H9 (cell line): ENCODE results near the gene UTP3. TPM values are rescaled to one million over a fixed set of nuclear protein-coding genes. Genes with fewer than 3 reads are reported as not detected.
"Not testable (repeated sequence)": the region's sequence is repeated elsewhere in the genome, so short reads cannot be mapped to it uniquely, and the experiment has no call there.

Experiments used
- DNase-seq: peaks from one replicate; pipeline ENCODE4 v3.0.0-alpha.2; 2017
- H2AFZ ChIP-seq: one replicate; pipeline ENCODE4 v1.6.1; 2013; ENCODE audit warnings: mild to moderate bottlenecking, low read length, control low read depth, moderate library complexity
- H2AK5ac ChIP-seq: 2 replicates; pipeline ENCODE4 v1.6.1; 2013; ENCODE audit warnings: low read length, control low read depth, mixed read lengths; ENCODE audit not compliant: insufficient read length
- H2BK120ac ChIP-seq: one replicate; pipeline ENCODE4 v1.6.1; 2013; ENCODE audit warnings: low read depth, mild to moderate bottlenecking, low read length, control low read depth, inconsistent platforms; ENCODE audit not compliant: poor library complexity, severe bottlenecking
- H2BK12ac ChIP-seq: 2 replicates; pipeline ENCODE4 v1.6.1; 2013; ENCODE audit warnings: low read length, control low read depth, mixed read lengths, low read depth; ENCODE audit not compliant: insufficient read length
- H2BK15ac ChIP-seq: 2 replicates; pipeline ENCODE4 v1.6.1; 2013; ENCODE audit warnings: low read depth, low read length, control low read depth
- H2BK20ac ChIP-seq: one replicate; pipeline ENCODE4 v1.6.1; 2013; ENCODE audit warnings: low read depth, mild to moderate bottlenecking, low read length, control low read depth, inconsistent platforms; ENCODE audit not compliant: poor library complexity, severe bottlenecking
- H2BK5ac ChIP-seq: 2 replicates; pipeline ENCODE4 v1.6.1; 2013; ENCODE audit warnings: low read length, control low read depth, mixed read lengths; ENCODE audit not compliant: insufficient read length
- H3K14ac ChIP-seq: 2 replicates; pipeline ENCODE4 v1.6.1; 2013; ENCODE audit warnings: low read length, control low read depth; ENCODE audit not compliant: insufficient read depth
- H3K18ac ChIP-seq: 2 replicates; pipeline ENCODE4 v1.6.1; 2013; ENCODE audit warnings: low read depth, mild to moderate bottlenecking, mixed read lengths, low read length, control low read depth; ENCODE audit not compliant: insufficient read length
- H3K23ac ChIP-seq: 2 replicates; pipeline ENCODE4 v1.6.1; 2013; ENCODE audit warnings: low read length, control low read depth, mixed read lengths, low read depth; ENCODE audit not compliant: insufficient read length
- H3K23me2 ChIP-seq: 2 replicates; pipeline ENCODE4 v1.6.1; 2013; ENCODE audit warnings: low read depth, mild to moderate bottlenecking, mixed read lengths, low read length, control low read depth; ENCODE audit not compliant: insufficient read length, poor library complexity, severe bottlenecking
- H3K27ac ChIP-seq: 2 replicates; pipeline ENCODE4 v1.5.1; 2013; ENCODE audit warnings: low read length, control low read depth, mixed read lengths, low read depth; ENCODE audit not compliant: insufficient read length
- H3K27me3 ChIP-seq: 2 replicates; pipeline ENCODE4 v1.6.1; 2013; ENCODE audit warnings: low read length, control low read depth, inconsistent platforms; ENCODE audit not compliant: insufficient read depth
- H3K4ac ChIP-seq: 2 replicates; pipeline ENCODE4 v1.6.1; 2013; ENCODE audit warnings: low read depth, mild to moderate bottlenecking, control low read depth, inconsistent platforms, low read length, moderate library complexity
- H3K4me1 ChIP-seq: 2 replicates; pipeline ENCODE4 v1.6.1; 2013; ENCODE audit warnings: low read length, control low read depth, inconsistent platforms; ENCODE audit not compliant: insufficient read depth
- H3K4me2 ChIP-seq: 2 replicates; pipeline ENCODE4 v1.6.1; 2013; ENCODE audit warnings: low read length, control low read depth, mixed read lengths; ENCODE audit not compliant: insufficient read length, insufficient read depth
- H3K56ac ChIP-seq: 2 replicates; pipeline ENCODE4 v1.6.1; 2013; ENCODE audit warnings: low read depth, mild to moderate bottlenecking, mixed read lengths, low read length, control low read depth; ENCODE audit not compliant: insufficient read length
- H3K79me1 ChIP-seq: 2 replicates; pipeline ENCODE4 v1.6.1; 2013; ENCODE audit warnings: low read depth, mild to moderate bottlenecking, moderate library complexity, low read length, control low read depth, inconsistent platforms; ENCODE audit not compliant: insufficient read depth, poor library complexity, severe bottlenecking
- H3K79me2 ChIP-seq: 2 replicates; pipeline ENCODE4 v1.6.1; 2013; ENCODE audit warnings: low read length, control low read depth, inconsistent platforms; ENCODE audit not compliant: insufficient read depth
- H3K9ac ChIP-seq: 2 replicates; pipeline ENCODE4 v1.6.1; 2013; ENCODE audit warnings: low read length, control low read depth, mixed read lengths; ENCODE audit not compliant: insufficient read length; ENCODE audit errors: extremely low read depth
- H3K9me3 ChIP-seq: one replicate; pipeline ENCODE4 v1.6.1; 2013; ENCODE audit warnings: low read depth, low read length, inconsistent platforms; ENCODE audit not compliant: control insufficient read depth
- H3T11ph ChIP-seq: one replicate; pipeline ENCODE4 v1.6.1; 2013; ENCODE audit warnings: mild to moderate bottlenecking, low read length, control low read depth, inconsistent platforms
- H4K20me1 ChIP-seq: one replicate; pipeline ENCODE4 v1.6.1; 2013; ENCODE audit not compliant: control insufficient read depth, insufficient read length, insufficient read depth
- H4K5ac ChIP-seq: 2 replicates; pipeline ENCODE4 v1.6.1; 2013; ENCODE audit warnings: low read depth, mild to moderate bottlenecking, mixed read lengths, low read length, control low read depth; ENCODE audit not compliant: insufficient read length
- H4K8ac ChIP-seq: replicated peaks from 2 replicates; pipeline ENCODE4 v1.6.1; 2013; ENCODE audit warnings: low read length, control low read depth, mixed read lengths, low read depth; ENCODE audit not compliant: insufficient read length
- H4K91ac ChIP-seq: 2 replicates; pipeline ENCODE4 v1.6.1; 2013; ENCODE audit warnings: low read depth, mild to moderate bottlenecking, moderate library complexity, mixed read lengths, low read length, control low read depth; ENCODE audit not compliant: insufficient read length
- H3K27ac Mint-ChIP-seq, 3 experiments: 2 replicates in 2 of 3; 3 replicates in 1 of 3; pipeline ENCODE4 v1.8.0; 2020 to 2021; ENCODE audit warnings: mixed read lengths in 3 of 3, mild to moderate bottlenecking in 1 of 3, moderate library complexity in 1 of 3
- H3K27me3 Mint-ChIP-seq: 2 replicates; pipeline ENCODE4 v1.8.0; 2021; ENCODE audit warnings: low read depth, mild to moderate bottlenecking, moderate library complexity, mixed read lengths
- H3K36me3 Mint-ChIP-seq, 3 experiments: 2 replicates in 2 of 3; 3 replicates in 1 of 3; pipeline ENCODE4 v1.8.0; 2020 to 2021; ENCODE audit warnings: low read depth in 3 of 3, mixed read lengths in 3 of 3; ENCODE audit not compliant: insufficient read depth in 1 of 3
- H3K4me1 Mint-ChIP-seq, 2 experiments: 2 replicates each; pipeline ENCODE4 v1.8.0; 2020; ENCODE audit warnings: mixed read lengths in 2 of 2
- H3K4me3 Mint-ChIP-seq, 2 experiments: 2 replicates in 1 of 2; 3 replicates in 1 of 2; pipeline ENCODE4 v1.8.0; 2020 to 2021; ENCODE audit warnings: mild to moderate bottlenecking in 2 of 2, mixed read lengths in 2 of 2, moderate library complexity in 1 of 2
- H3K9me3 Mint-ChIP-seq, 2 experiments: 2 replicates in 1 of 2; 3 replicates in 1 of 2; pipeline ENCODE4 v1.8.0; 2020; ENCODE audit warnings: mild to moderate bottlenecking in 2 of 2, mixed read lengths in 2 of 2, moderate library complexity in 1 of 2
- CTCF ChIP-seq: fragments of 200-600 bp; sonication (generic); conservative IDR thresholded peaks from 3 replicates; pipeline ENCODE4 v1.8.0; 2021; ENCODE audit warnings: antibody characterized with exemption, mild to moderate bottlenecking
- WGBS: extraction: QIAGEN DNeasy Blood & Tissue Kit; methylation state at CpG from one replicate; pipeline ENCODE4 v1.1.7; 2013; ENCODE audit warnings: missing lambda C conversion rate, low lambda C conversion rate, mixed read lengths; ENCODE audit not compliant: insufficient read length; ENCODE audit errors: extremely low coverage; 5-methylcytosine and 5-hydroxymethylcytosine counted together
- total RNA-seq: library from RNA; stranded (reverse); gene quantifications from 2 replicates; pipeline ENCODE4 v1.2.1, GENCODE V29; 2021

The UTP3 gene
- total RNA-seq, 1 experiment from 2014 or later, result 49.3 TPM

DNA sequence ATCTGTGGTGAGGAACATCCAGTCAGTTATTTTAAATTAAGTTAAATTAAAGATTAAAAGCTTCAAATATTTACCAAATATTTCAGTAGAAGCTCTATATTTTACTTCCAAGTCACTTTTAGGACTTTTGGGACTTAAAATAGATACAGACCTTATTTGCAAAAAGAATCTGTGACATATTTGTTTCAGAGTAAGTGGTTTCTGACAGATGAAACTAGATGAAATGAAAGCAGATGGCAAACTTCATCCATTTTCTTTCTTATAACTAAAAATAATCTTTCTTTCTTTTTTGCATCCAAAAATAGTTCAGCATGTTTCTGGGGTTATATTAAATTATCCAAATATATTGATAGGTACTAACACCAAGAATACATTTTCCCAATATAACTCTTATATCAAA lies 6.6 kb upstream of the UTP3 start:
- Histone ChIP-seq H3T11ph (no peak overlapping the region), H3K14ac (no peak overlapping the region), H3K4me2 (no peak overlapping the region), H3K27me3 (no peaks in the 10 kb centered on the region), H3K4me1 (no peaks in the 10 kb centered on the region), H3K9me3 (no peaks in the 10 kb centered on the region), H4K91ac (no peak overlapping the region), H2BK20ac (no peak overlapping the region), H3K79me2 (no peaks in the 10 kb centered on the region), H3K23me2 (no peaks in the 10 kb centered on the region), H4K8ac (no peak overlapping the region), H3K56ac (no peak overlapping the region), H2BK120ac (no peak overlapping the region), H2BK12ac (no peak overlapping the region), H3K23ac (no peak overlapping the region), H3K79me1 (no peaks in the 10 kb centered on the region), H3K27ac (no peak overlapping the region), H2BK15ac (no peak overlapping the region), H2BK5ac (no peak overlapping the region), H4K20me1 (no peaks in the 10 kb centered on the region), H3K4ac (no peak overlapping the region), H4K5ac (no peak overlapping the region), H2AFZ (no peak overlapping the region), H3K18ac (no peak overlapping the region), H2AK5ac (no peak overlapping the region), H3K9ac (no peak overlapping the region)
- H3K27me3 Mint-ChIP-seq, result peaks cover 1% of the 10 kb centered on the region; the same call in 1 of the 2 replicates
- no peaks in the 10 kb centered on the region for H3K4me1 Mint-ChIP-seq
- H3K27ac Mint-ChIP-seq, result no peak overlapping the region
- no peak for TF ChIP-seq CTCF
- H3K9me3 Mint-ChIP-seq, result 0 out of 5 replicates have a peak, but pooled peaks cover 0 to 2% of the 10 kb centered on the region in 2 experiments
- DNase-seq, result no peak
- H3K4me3 Mint-ChIP-seq, result no peak overlapping the region
- H3K36me3 Mint-ChIP-seq, result no peaks in the 10 kb centered on the region

DNA sequence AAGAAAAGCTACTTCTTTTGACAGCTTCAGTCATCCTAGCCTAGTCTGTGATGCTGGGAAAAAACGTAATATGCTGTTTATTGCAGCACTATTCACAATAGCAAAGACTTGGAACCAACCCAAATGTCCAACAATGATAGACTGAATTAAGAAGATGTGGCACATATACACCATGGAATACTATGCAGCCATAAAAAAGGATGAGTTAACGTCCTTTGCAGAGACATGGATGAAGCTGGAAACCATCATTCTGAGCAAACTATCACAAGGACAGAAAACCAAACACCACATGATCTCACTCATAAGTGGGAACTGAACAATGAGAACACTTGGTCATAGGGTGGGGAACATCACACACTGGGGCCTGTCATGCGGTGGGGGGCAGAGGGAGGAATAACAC lies 6.2 kb upstream of the UTP3 start:
- not testable (repeated sequence) for H3K27me3 ChIP-seq, H3K79me2 ChIP-seq, H4K20me1 ChIP-seq, H3K56ac ChIP-seq, H3K9ac ChIP-seq, H3K4me1 Mint-ChIP-seq, H2BK12ac ChIP-seq, H3K4me2 ChIP-seq, H2AK5ac ChIP-seq, H4K5ac ChIP-seq, H3T11ph ChIP-seq, H3K4me3 Mint-ChIP-seq, H3K79me1 ChIP-seq, H3K4me1 ChIP-seq, H2BK5ac ChIP-seq, H3K4ac ChIP-seq, H2BK20ac ChIP-seq, DNase-seq, H2BK15ac ChIP-seq, H3K14ac ChIP-seq, H2BK120ac ChIP-seq, H3K18ac ChIP-seq, H3K23me2 ChIP-seq, H3K36me3 Mint-ChIP-seq, H4K91ac ChIP-seq, H3K27ac ChIP-seq, H3K9me3 ChIP-seq, H2AFZ ChIP-seq, H4K8ac ChIP-seq, H3K9me3 Mint-ChIP-seq, H3K23ac ChIP-seq, H3K27me3 Mint-ChIP-seq
- WGBS, result no CpG with 5 or more reads among the region's 3 CpGs
- H3K27ac Mint-ChIP-seq, result 0 out of 7 replicates have a peak overlapping the region, but pooled peaks of 1 of the 3 experiments have one; percentile 62
